GM19099 (cell line): Measurements from ENCODE around the gene EFCAB8.

ENCODE experiments used
- POLR2A ChIP-seq: IDR thresholded peaks from 3 replicates; pipeline ENCODE4 v1.6.1; 2011; ENCODE audit warnings: low read depth; ENCODE audit not compliant: insufficient read length; ENCODE audit errors: extremely low read depth

Gene EFCAB8

GRCh38 chr20:32872266-32872665 lies 13.5 kb downstream of the EFCAB8 start:
- no peak for TF ChIP-seq POLR2A

DNA sequence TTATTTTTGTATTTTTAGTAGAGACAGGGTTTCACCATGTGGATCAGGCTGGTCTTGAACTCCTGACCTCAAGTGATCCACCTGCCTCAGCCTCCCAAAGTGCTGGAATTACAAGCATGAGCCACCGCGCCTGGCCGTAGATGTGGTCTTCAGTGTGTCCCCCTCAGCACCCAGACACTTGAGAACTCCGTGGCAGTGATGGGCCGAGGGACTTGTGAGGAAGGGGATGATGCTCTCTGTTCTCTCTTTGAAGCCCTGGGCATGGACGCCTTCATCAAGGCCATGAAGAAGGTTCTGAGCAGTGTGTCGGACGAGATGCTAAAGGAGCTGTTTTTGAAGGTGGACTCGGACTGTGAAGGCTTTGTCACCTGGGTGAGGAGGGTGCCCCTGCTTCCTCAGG lies 16.9 kb downstream of the EFCAB8 start:
- TF ChIP-seq POLR2A = no peak

- TF ChIP-seq POLR2A = no peak
Observed at GRCh38 chr20:32877507-32877906, 18.8 kb downstream of the EFCAB8 start.

GRCh38 chr20:32878820-32879219 lies 20.1 kb downstream of the EFCAB8 start:
- TF ChIP-seq POLR2A = no peak

DNA sequence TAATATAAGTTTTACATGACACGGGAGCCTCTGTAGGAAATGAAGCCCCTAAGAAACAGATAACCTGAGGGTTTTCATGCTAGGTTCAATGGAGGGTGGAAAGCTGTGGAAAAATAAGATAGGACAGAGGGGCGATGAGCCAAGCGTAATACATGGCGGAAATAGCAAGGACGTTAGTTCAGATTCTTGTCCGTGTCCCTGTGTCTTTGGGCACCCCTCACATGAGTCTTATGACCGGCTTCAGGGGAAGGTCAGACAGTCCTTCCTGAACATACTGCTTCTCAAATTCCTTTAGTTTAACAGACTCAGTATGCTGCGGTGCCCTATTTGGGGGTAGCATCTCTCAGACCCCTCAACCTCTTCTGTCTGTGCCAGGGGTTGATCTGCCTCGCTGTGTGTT lies 20.8 kb downstream of the EFCAB8 start:
- no peak for TF ChIP-seq POLR2A

GRCh38 chr20:32880635-32881034 lies 21.9 kb downstream of the EFCAB8 start:
- no peak for TF ChIP-seq POLR2A

- TF ChIP-seq POLR2A = no peak
Observed at GRCh38 chr20:32883081-32883480, 24.4 kb downstream of the EFCAB8 start.

DNA sequence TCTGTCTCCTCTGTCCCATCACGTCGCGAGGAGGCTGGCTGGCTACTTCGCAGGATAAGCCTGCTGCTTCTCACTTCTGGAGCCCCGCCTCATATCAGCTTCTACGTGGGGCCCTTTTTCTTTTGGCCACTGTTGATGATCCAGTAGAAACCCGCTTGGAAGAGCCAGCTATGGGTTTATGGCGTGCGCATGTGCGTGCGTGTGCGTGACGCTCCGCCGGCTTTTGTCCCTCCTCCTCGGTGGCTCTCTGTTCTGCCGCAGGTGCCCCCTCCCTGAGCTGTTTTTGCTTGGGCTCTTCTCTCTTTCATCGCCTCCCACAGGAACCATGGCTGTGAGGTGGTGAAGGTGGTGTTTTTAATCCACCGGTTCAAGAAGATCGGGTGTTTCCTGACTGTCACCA lies 26.5 kb downstream of the EFCAB8 start:
- TF ChIP-seq POLR2A = no peak

DNA sequence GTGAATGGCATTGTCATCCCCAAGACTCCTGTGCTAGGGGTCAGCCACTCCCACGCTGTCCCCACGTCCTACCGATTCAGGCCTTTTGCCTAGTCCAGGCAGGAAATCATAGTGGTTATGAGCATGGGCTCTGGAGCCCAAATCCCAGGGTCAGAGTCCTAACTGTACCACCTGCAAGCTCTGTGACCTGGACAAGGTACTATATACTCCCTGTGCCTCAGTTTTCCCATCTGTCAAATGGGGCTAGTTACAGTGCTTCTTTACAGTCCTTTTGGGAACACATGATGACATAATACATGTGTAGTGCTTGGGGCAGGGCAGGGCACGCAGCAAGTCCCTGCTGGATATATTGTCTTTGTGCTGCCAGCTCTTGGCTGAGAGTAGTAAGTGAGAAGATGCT lies 27.2 kb downstream of the EFCAB8 start:
- TF ChIP-seq POLR2A = no peak

DNA sequence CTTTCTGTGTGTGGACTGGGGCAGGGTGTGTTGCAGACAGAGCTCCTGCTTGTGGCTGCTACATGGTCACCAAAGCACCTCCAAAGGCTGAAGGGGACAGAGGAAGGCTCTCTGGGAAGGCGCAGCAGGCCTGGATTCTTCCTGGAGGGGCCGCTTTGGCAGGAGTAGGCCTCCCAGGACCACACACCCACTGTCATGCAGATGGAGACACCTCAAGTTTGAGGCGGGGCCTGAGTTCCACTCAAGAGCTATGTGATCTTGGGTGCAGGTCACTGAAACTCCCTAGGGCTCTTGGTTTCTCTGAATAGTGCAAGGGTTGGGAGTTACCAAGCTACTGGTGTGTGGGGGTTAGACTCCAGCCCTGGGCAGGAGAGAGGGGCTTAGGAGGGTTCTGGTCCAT lies 27.9 kb downstream of the EFCAB8 start:
- TF ChIP-seq POLR2A = no peak

DNA sequence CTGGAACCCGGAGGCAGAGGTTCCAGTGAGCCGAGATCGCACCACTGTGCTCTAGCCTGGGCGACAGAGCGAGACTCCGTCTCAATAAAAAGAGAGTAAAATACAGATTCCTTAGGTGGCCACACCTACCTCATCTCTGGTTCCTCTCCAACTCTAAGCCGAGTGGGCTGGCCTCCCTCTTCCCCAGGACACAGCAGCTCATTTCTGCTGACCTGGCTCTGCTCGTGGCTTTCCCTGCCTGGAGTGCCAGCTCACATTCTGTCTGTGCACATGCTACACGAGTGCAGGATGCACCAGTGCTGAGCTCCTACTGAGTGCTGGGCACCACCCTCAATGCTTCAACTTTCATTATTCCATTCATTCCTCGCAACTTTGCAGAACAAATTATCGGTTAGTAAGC lies 28.8 kb downstream of the EFCAB8 start:
- no peak for TF ChIP-seq POLR2A

GRCh38 chr20:32888636-32889035 lies 29.9 kb downstream of the EFCAB8 start:
- no peak for TF ChIP-seq POLR2A

DNA sequence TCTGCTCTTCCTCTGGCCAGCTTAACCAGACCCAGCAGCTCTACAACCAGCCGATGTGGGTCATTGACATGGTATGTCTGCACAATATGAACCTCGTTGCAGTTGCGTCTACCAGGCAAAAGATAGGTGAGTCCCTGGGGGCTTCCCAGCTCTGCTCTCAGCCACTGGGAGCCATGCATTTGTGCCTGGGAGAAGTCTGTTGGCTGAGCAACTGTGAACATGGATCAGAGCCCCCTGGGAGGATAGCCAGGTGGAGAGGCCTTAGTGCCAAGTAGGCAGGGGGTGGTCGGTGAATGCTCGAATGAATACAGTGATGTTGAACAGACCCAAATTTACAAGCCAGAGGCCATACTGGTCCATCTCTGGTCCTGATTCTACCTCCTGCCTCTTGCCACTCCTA lies 30.6 kb downstream of the EFCAB8 start:
- no peak for TF ChIP-seq POLR2A

DNA sequence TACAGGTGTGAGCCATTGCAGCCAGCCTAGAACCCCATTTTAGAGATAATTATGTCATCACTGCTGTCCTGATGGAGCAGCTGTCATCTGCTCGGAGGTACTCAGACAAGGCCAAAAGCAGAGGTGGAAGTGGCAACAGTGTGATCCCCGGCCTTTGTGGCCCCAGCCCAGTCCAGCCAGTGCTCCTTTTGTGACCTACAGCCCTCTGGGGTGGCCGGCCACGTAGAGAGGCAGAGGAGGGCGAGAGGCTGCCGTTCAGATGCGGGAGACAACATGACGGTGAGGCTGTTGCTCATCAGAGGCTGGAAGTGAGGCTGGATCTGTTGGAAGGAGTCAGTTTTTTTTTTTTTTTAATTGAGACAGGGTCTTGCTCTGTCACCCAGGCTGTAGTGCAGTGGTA lies 32.8 kb downstream of the EFCAB8 start:
- TF ChIP-seq POLR2A = no peak

DNA sequence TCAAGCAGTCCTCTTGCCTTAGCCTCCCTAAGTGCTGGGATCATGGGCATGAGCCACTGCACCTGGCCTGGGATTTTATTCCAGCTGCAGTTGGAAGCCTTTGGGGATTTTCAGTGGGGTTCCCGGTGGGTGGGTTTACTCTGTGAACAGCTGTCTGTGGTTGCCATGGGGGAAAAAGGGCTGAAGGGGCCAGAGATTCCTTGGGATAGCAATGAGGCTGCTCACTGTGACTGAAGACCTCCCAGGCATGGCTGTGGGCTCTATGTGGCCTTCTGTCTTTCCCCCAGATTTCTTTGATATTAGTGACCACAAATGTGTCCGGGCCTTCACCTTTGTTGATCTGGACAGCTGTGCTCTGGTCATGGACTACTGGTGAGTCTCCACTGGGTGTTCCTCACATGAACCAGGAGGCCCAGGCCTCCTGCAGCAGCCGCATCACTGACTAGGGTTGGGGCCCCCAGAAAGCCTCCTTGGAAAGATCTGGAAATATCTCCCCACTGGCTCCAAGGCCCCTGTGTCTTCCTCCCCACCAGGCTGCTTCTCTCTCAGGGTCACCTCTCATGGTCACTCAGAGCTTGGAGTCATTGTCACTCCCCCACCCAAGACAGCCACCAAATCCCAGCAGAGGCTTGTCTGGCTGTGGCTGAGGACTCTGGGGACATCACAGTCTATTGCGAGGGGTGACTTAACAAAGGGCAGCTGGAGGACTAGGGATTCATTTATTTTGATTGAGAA lies 33.4 kb downstream of the EFCAB8 start:
- TF ChIP-seq POLR2A = no peak

GRCh38 chr20:32893263-32894025 lies 34.7 kb downstream of the EFCAB8 start:
- no peak for TF ChIP-seq POLR2A
